ENCODE data around the gene RDH11.

DNA sequence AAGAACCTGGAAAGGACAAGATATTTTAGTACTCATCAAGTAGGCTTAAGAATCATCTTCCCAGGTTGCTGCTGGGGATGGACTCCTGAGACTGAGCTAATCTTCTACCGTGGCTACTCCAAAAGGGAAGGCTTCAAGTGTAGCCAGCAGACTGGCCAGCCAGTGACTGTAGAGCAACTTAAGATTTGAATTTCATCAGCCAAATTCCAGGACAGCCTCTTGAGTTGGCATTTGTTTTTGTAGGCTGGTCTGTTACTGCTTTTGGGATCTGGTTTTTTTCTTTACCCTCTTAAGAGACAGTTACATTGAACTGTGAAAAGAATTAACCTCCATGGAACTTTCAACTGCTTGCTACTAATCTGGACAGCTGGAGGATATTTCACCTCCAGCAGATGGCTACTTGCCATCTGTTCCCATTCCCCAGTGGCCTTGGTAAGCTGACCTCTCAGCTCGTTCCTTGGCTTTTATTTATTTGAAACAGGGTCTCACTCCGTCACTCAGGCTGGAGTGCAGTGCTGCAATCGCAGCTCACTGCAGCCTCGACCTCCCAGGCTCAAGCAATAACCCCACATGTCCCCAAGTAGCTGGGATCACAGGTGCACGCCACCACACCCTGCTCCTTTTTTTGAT lies 41.8 kb downstream of the RDH11 start:
- TF ChIP-seq, protein P1, sequence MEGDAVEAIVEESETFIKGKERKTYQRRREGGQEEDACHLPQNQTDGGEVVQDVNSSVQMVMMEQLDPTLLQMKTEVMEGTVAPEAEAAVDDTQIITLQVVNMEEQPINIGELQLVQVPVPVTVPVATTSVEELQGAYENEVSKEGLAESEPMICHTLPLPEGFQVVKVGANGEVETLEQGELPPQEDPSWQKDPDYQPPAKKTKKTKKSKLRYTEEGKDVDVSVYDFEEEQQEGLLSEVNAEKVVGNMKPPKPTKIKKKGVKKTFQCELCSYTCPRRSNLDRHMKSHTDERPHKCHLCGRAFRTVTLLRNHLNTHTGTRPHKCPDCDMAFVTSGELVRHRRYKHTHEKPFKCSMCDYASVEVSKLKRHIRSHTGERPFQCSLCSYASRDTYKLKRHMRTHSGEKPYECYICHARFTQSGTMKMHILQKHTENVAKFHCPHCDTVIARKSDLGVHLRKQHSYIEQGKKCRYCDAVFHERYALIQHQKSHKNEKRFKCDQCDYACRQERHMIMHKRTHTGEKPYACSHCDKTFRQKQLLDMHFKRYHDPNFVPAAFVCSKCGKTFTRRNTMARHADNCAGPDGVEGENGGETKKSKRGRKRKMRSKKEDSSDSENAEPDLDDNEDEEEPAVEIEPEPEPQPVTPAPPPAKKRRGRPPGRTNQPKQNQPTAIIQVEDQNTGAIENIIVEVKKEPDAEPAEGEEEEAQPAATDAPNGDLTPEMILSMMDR (IDR thresholded peaks at IDR 0.05; ENCODE audit: poor library complexity): no peak
- no peak for TF ChIP-seq EZH2phosphoT487 (IDR thresholded peaks at IDR 0.05; ENCODE audit: low read depth, severe bottlenecking, unreplicated experiment)
- TF ChIP-seq EZH2 (IDR thresholded peaks at IDR 0.05; ENCODE audit: borderline replicate concordance): no peak
